Lung (tissue), 4 donors: ENCODE data around the gene CELA2B. TPM values are rescaled to one million over a fixed set of nuclear protein-coding genes. Genes with fewer than 3 reads are reported as not detected.

ENCODE experiments used
- polyA plus RNA-seq, 2 donors: library from polyadenylated mRNA; stranded (reverse); fragments of 200-250 nt; gene quantifications; one replicate each; pipeline ENCODE4 v1.2.1, GENCODE V29; 2013
- total RNA-seq, 2 donors: library from RNA; depleted of rRNA in 1 of 2; stranded (reverse); fragments of >200 nt in 1 of 2; gene quantifications; one replicate each; pipeline ENCODE4 v1.2.1, GENCODE V29; 2014 to 2021
- donor health status: Bipolar disorder and iron deficiency.
- donor health status: healthy.
- donor health status: DM: yes; HTN: yes; CAD: no.

CELA2B gene
- total and polyA plus RNA-seq, 4 donors = 0.63 to 1.3 TPM; not detected in 2

Other genes with a start within 250 kb of the CELA2B start
- gene FHAD1, start 228.9 kb upstream of the CELA2B start, total RNA-seq = 10 to 100 TPM; 12.5 to 25.9 TPM
- 1 to 10 TPM; 4.4 to 5.9 TPM for gene FHAD1, start 228.9 kb upstream of the CELA2B start, polyA plus RNA-seq
- 100 to 1,000 TPM in 1 of 2 donors, 10 to 100 TPM in 1; 28.2 to 107 TPM for gene EFHD2, start 66.2 kb upstream of the CELA2B start, total RNA-seq
- 100 to 1,000 TPM in 1 of 2 donors, 10 to 100 TPM in 1; 73.6 to 175 TPM for gene EFHD2, start 66.2 kb upstream of the CELA2B start, polyA plus RNA-seq
- 1 to 10 TPM in 1 of 2 donors, not detected in 1; 4.6 TPM for gene CTRC, start 37.7 kb upstream of the CELA2B start, total RNA-seq
- gene CTRC, start 37.7 kb upstream of the CELA2B start, polyA plus RNA-seq = under 1 TPM; 0.48 to 0.81 TPM
- gene CELA2A, start 19.4 kb upstream of the CELA2B start, total RNA-seq = 1 to 10 TPM in 1 of 2 donors, not detected in 1; 1.5 TPM
- gene CELA2A, start 19.4 kb upstream of the CELA2B start, polyA plus RNA-seq = under 1 TPM; 0.11 to 0.20 TPM
- 10 to 100 TPM; 13.3 to 16.6 TPM for gene CASP9, start 48.1 kb downstream of the CELA2B start, total RNA-seq
- gene CASP9, start 48.1 kb downstream of the CELA2B start, polyA plus RNA-seq = 10 to 100 TPM; 13.4 to 14.1 TPM
- 10 to 100 TPM; 19.0 to 28.8 TPM for gene DNAJC16, start 50.7 kb downstream of the CELA2B start, total RNA-seq
- 1 to 10 TPM; 4.8 to 6.5 TPM for gene DNAJC16, start 50.7 kb downstream of the CELA2B start, polyA plus RNA-seq
- under 1 TPM; 0.23 to 0.40 TPM for gene AGMAT, start 108.9 kb downstream of the CELA2B start, total RNA-seq
- under 1 TPM; 0.08 to 0.46 TPM for gene AGMAT, start 108.9 kb downstream of the CELA2B start, polyA plus RNA-seq
- 10 to 100 TPM; 39.5 to 94.3 TPM for gene DDI2, start 141.4 kb downstream of the CELA2B start, total RNA-seq
- 1 to 10 TPM; 7.2 to 8.8 TPM for gene DDI2, start 141.4 kb downstream of the CELA2B start, polyA plus RNA-seq
- gene PLEKHM2, start 208.2 kb downstream of the CELA2B start, total RNA-seq = 10 to 100 TPM; 32.5 to 79.2 TPM
- gene PLEKHM2, start 208.2 kb downstream of the CELA2B start, polyA plus RNA-seq = 10 to 100 TPM; 49.3 to 76.9 TPM